PC-9 (cell line): ENCODE results near the gene CLDN20. TPM values are rescaled to one million over a fixed set of nuclear protein-coding genes. Genes with fewer than 3 reads are reported as not detected.

Source experiments
- BruUV-seq: library from RNA; stranded (reverse); fragments of 400-500 nt; replicated peaks from 2 replicates; lab custom pipeline; 2021; lab: Mats Ljungman, UMichigan
- CTCF ChIA-PET: fragments of 300-600 bp; sonication (Branson Sonifier 250); formaldehyde crosslinking; loops from one replicate; lab custom pipeline; 2022; ENCODE audit warnings: antibody characterized with exemption; lab: Charles Lee
- POLR2A ChIA-PET: fragments of 300-600 bp; sonication (Branson Sonifier 250); formaldehyde crosslinking; loops from one replicate; lab custom pipeline; 2022; ENCODE audit warnings: antibody characterized with exemption; ENCODE audit not compliant: unreplicated experiment; lab: Charles Lee
- DNase-seq, 2 experiments: peaks; one replicate each; pipeline versions ENCODE4 v3.0.0 to v3.0.0-alpha.2; 2015 to 2022; ENCODE audit warnings: mixed read lengths in 1 of 2
- H2AFZ ChIP-seq: fragments of 200-600 bp; sonication (generic); 2 replicates; pipeline ENCODE4 v1.8.1; 2017; ENCODE audit warnings: antibody characterized with exemption
- H3F3A ChIP-seq: fragments of 200-600 bp; sonication (generic); 2 replicates; pipeline ENCODE4 v1.8.1; 2017; ENCODE audit warnings: antibody characterized with exemption, mild to moderate bottlenecking, low read depth; ENCODE audit not compliant: insufficient read depth
- H3K27ac ChIP-seq: fragments of 200-600 bp; sonication (generic); 2 replicates; pipeline ENCODE4 v1.6.1; 2016; ENCODE audit warnings: mixed run types
- H3K27me3 ChIP-seq: fragments of 200-600 bp; sonication (generic); 2 replicates; pipeline ENCODE4 v1.6.1; 2016; ENCODE audit warnings: low read depth, mixed run types; ENCODE audit not compliant: insufficient read depth
- H3K36me3 ChIP-seq: fragments of 200-600 bp; sonication (generic); 2 replicates; pipeline ENCODE4 v1.6.1; 2016; ENCODE audit warnings: low read depth, mixed run types
- H3K4me1 ChIP-seq: fragments of 200-600 bp; sonication (generic); replicated peaks from 2 replicates; pipeline ENCODE4 v1.6.1; 2016; ENCODE audit warnings: mixed run types; ENCODE audit not compliant: insufficient read depth
- H3K4me2 ChIP-seq: fragments of 200-600 bp; sonication (generic); 2 replicates; pipeline ENCODE4 v1.6.1; 2017; ENCODE audit warnings: mixed run types
- H3K4me3 ChIP-seq: fragments of 200-600 bp; sonication (generic); 2 replicates; pipeline ENCODE4 v1.6.1; 2016; ENCODE audit warnings: mixed run types
- H3K79me2 ChIP-seq: fragments of 200-600 bp; sonication (generic); 2 replicates; pipeline ENCODE4 v1.6.1; 2017; ENCODE audit warnings: low read depth, mixed run types
- H3K9me2 ChIP-seq: fragments of 200-600 bp; sonication (generic); 2 replicates; pipeline ENCODE4 v1.8.1; 2017; ENCODE audit warnings: mild to moderate bottlenecking; ENCODE audit not compliant: insufficient read depth
- H3K9me3 ChIP-seq: fragments of 200-600 bp; sonication (generic); 2 replicates; pipeline ENCODE4 v1.8.1; 2016; ENCODE audit warnings: low read depth; ENCODE audit not compliant: insufficient read depth
- H4K20me1 ChIP-seq: fragments of 200-600 bp; sonication (generic); 2 replicates; pipeline ENCODE4 v1.8.1; 2017; ENCODE audit not compliant: insufficient read depth
- CTCF ChIP-seq: fragments of 200-600 bp; sonication (generic); conservative IDR thresholded peaks from 2 replicates; pipeline ENCODE4 v1.6.1; 2017; ENCODE audit warnings: mixed run types, antibody characterized with exemption, mild to moderate bottlenecking, moderate library complexity
- EZH2 ChIP-seq: fragments of 200-600 bp; sonication (generic); IDR thresholded peaks from 2 replicates; pipeline ENCODE4 v1.8.0; 2017; ENCODE audit warnings: antibody characterized with exemption, low read depth
- intact Hi-C: fragments of 100-400 bp; cut with micrococcal nuclease; formaldehyde crosslinking; loops from one replicate; pipeline ENCODE4 v1.10.0; 2022; ENCODE audit not compliant: unreplicated experiment
- total RNA-seq: library from RNA; stranded (reverse); gene quantifications from 2 replicates; pipeline ENCODE4 v1.2.3, GENCODE V29; 2021

The CLDN20 gene
- total RNA-seq, 1 experiment from 2014 or later: not detected

GRCh38 chr6:155272353-155273232, 8.8 kb downstream of the CLDN20 start:
- H3K4me2 ChIP-seq: no peak overlapping the region
- no peaks in the 10 kb centered on the region for H3K9me2 ChIP-seq
- H3K9me3 ChIP-seq: no peaks in the 10 kb centered on the region
- H3K4me3 ChIP-seq: no peak overlapping the region
- no peak for TF ChIP-seq EZH2
- no peak for TF ChIP-seq CTCF
- H3F3A ChIP-seq: no peaks in the 10 kb centered on the region
- no peaks in the 10 kb centered on the region for H3K79me2 ChIP-seq
- intact Hi-C loops: no loop called here
- DNase-seq: no peak
- H3K27ac ChIP-seq: no peak overlapping the region
- H4K20me1 ChIP-seq: no peaks in the 10 kb centered on the region
- no peak overlapping the region for H2AFZ ChIP-seq
- H3K27me3 ChIP-seq: no peaks in the 10 kb centered on the region
- ChIA-PET POLR2A (no interaction called here), CTCF (no interaction called here)
- BruUV-seq: no TSS peak
- no peaks in the 10 kb centered on the region for H3K4me1 ChIP-seq
- H3K36me3 ChIP-seq: no peaks in the 10 kb centered on the region

GRCh38 chr6:155273431-155273830, 9.6 kb downstream of the CLDN20 start:
- Histone ChIP-seq H3K79me2 (no peaks in the 10 kb centered on the region), H3F3A (no peaks in the 10 kb centered on the region), H4K20me1 (no peaks in the 10 kb centered on the region), H3K4me1 (no peaks in the 10 kb centered on the region), H3K27ac (no peak overlapping the region), H2AFZ (no peak overlapping the region), H3K4me2 (no peak overlapping the region), H3K9me2 (no peaks in the 10 kb centered on the region), H3K4me3 (no peak overlapping the region), H3K36me3 (no peaks in the 10 kb centered on the region), H3K9me3 (no peaks in the 10 kb centered on the region), H3K27me3 (no peaks in the 10 kb centered on the region)
- ChIA-PET CTCF (no interaction called here), POLR2A (no interaction called here)
- DNase-seq: peak in 1 of 2 experiments; percentile 37
- TF ChIP-seq EZH2 (no peak), CTCF (no peak)
- no TSS peak for BruUV-seq
- intact Hi-C loops: no loop called here

- Histone ChIP-seq H3K9me3 (no peaks in the 10 kb centered on the region), H2AFZ (no peak overlapping the region), H3K79me2 (no peaks in the 10 kb centered on the region), H3K36me3 (no peaks in the 10 kb centered on the region), H3F3A (no peaks in the 10 kb centered on the region), H4K20me1 (no peaks in the 10 kb centered on the region), H3K4me1 (no peaks in the 10 kb centered on the region), H3K27ac (no peak overlapping the region), H3K4me3 (no peak overlapping the region), H3K27me3 (no peaks in the 10 kb centered on the region), H3K9me2 (no peaks in the 10 kb centered on the region), H3K4me2 (no peak overlapping the region)
- CTCF ChIA-PET: no interaction called here
- intact Hi-C loops: no loop called here
- no peak for DNase-seq
- no TSS peak for BruUV-seq
- TF ChIP-seq EZH2 (no peak), CTCF (no peak)
- POLR2A ChIA-PET: no interaction called here
These were observed 10.3 kb downstream of the CLDN20 start for GRCh38 chr6:155274106-155274505.
